Amniotic epithelial cell (primary cell): ENCODE measurements around the gene NOXO1.

ENCODE experiments used
- DNase-seq: peaks from one replicate; pipeline ENCODE4 v3.0.0-alpha.2; 2010; ENCODE audit warnings: low read depth

Gene NOXO1

DNA sequence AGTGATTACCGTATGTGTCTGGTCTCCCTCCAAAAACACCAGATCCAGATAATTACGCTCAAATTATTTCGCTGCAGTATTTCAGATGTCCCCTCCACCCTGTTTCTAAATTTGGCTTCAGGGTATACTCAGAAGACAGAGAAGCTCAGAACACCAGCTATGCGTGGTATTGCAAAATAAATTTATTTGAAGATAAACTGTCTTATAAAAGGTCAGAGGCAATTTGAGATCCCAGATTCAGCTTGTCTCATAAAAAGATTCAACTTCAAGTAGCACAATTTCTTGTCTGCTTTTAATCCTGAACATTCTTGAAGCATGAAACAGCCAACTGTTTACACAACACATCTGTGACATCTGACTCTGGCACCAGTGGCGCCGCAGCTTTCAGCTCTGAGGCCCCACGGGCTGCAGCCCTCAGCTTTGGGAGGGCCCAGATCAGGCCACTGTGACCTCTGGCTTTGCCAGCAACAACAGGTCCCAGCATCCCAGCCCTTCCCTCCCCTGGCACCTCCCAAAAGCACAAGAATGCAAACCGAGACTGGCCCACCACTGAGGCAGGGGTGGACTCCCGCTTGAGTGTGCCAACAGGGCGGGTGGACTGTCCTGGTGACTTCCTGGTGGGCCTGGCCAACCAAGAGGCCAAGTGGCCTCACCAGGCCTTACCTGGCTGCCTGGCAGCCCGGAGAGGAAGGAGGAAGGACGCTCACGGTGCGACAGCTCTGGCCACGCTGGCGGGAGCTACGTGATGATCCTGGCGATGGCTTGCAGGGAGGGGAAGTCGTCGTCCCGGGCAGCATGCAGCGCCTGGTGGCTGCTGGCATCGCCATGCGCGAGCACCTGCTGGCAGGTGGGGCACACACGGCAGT lies 16.5 kb upstream of the NOXO1 start:
- peak; percentile 53 for DNase-seq

DNA sequence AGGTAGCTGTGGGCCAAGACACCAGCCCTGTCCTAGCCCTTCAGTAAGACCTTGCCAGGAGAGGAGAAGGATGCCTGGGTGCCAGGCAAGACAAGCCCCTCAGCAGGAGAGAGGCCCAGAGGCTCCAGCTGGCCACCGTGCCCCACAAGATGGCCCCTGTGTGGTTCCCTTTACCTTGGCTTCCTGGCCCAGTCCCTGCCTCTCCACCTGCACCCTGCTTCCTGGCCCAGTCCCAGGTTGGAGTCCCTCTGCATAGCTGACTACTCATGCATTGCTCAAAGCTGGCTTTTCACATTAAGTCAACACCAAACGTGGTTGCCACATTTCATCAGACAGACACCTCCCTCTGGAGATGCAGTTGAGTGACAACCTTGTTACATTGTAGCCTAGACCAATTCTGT lies 12.5 kb upstream of the NOXO1 start:
- DNase-seq: peak; percentile 23

DNA sequence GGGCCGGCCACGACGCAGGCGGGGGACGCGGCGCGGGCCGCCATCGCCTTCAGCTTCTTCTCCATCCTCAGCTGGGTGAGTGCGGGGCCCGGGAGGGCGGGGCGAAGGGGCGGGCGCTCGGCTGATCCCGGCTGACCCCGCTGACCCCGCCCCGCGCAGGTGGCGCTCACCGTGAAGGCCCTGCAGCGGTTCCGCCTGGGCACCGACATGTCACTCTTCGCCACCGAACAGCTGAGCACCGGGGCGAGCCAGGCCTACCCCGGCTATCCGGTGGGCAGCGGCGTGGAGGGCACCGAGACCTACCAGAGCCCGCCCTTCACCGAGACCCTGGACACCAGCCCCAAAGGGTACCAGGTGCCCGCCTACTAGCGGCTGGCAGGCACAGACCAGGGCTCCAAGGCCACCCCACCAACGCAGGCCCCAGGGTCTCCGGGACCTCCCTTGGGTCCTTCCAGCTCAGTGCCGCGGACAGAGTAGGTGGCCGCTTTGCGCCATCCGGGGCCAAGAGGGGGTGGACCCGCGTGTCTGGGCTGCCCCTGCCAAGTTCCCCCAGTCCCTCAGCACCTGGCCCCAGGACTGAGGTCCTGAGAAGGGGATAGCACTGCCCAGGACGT lies 11.5 kb upstream of the NOXO1 start:
- DNase-seq: no peak

DNA sequence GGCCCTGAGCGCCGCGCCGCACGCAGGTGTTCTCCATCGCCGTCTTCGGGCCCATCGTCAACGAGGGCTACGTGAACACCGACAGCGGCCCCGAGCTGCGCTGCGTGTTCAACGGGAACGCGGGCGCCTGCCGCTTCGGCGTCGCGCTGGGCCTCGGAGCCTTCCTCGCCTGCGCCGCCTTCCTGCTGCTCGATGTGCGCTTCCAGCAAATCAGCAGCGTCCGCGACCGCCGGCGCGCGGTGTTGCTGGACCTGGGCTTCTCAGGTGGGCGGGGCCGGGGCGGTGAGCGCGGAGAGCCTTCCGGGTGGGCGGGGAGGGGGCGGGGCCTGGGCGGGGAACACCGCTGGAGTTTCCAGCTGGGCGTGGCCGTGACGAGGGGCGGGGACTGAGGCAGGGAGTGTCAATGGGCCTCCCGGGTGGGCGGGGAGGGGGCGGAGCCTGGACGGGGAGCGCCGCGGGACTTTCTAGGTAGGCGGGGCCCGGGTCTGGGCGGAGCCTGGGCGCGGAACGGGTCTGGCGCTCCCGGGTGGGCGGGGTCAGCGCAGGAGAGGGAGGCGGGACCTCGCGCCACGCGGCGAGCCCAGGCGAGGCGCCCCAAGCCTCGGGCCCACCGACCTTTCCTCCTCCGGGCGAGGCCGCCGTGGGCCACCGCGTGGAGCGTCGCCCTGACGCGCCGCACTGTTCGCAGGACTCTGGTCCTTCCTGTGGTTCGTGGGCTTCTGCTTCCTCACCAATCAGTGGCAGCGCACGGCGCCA lies 10.9 kb upstream of the NOXO1 start:
- DNase-seq: peak; percentile 83

DNA sequence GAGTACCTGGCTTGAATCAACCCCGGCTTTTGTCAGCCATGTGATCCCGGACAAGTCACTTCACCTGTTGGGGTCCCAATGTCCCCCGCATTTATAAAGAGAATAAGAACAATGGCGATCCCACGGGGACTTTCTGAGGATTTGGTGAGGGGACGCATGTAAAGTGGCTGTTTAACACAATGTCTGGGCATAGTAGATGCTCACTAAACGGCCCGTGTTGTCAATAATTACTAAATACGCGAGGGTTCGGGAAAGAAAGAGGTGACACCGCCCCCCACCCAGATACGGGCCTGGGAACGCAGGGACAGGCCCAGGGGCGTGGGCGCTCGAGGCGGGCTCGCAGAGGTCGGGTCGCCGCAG lies 10.3 kb upstream of the NOXO1 start:
- no peak for DNase-seq

DNA sequence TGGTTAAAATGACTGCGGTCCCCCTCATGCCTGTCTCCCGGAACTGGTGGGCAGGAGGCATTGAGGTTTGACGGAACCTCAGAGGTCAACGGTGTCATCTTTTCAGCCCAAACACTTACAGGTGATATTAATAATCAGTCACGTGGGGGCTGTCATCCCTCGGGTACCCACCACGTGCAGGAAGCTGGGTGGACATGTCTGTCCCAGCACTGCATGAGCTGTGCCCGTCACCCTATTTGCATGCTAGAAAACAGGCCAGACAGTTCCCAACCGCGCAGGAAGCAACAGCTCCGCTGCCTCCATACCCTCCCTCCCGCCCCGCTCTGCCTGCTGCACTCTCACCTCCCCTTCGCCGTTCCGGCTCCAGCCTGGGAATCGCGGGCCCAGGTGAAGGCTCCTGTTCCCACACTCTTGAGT lies 9.9 kb upstream of the NOXO1 start:
- DNase-seq: no peak

DNA sequence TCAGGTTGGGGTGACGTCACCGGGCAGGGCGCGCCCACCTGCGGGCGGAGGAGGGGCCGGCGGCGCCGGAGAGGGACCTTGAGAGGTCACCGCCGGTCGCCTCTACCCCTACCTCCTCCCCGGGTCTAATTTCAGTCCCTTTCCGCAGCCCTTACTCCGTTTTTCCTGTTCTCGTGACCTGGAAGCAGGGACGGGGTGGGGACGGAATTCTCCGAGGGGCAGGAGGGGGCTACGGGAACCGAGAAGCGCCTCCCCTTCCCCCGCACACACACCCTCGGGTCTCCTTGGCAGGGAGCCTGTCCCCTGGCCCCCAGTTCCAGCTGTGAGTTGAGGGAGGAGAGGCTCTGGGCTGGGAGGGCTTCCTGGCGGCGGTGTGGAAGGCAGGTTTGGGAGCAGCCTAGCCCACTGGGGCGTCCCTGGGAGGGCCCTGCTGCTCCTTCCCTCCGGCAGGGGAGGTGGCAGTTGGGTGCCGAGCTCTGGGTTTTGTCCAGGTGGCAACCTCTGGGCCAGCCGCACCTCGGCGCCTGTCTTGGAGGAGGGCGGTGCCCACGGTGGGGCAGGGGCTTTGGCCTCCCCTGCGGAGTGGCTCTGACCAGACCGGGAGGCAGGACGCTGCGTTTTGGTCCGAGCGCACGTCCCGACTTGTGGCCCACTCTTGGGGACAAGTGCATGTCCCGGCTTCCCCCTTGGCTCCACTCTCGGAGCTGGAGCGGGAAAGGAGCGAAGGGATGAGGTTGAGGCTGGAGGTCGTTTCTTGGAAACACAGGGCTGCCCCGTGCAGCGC lies 9.3 kb upstream of the NOXO1 start:
- DNase-seq: no peak

DNA sequence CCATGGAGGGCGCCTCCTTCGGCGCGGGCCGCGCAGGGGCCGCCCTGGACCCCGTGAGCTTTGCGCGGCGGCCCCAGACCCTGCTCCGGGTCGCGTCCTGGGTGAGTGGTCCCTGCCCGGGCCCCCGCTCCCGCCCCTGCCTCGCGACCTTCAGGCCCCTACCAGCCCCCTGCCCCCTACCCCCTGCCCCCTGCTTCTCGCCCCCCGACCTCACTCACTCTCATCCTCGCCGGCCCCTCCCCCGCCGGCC lies 8.8 kb upstream of the NOXO1 start:
- no peak for DNase-seq

DNA sequence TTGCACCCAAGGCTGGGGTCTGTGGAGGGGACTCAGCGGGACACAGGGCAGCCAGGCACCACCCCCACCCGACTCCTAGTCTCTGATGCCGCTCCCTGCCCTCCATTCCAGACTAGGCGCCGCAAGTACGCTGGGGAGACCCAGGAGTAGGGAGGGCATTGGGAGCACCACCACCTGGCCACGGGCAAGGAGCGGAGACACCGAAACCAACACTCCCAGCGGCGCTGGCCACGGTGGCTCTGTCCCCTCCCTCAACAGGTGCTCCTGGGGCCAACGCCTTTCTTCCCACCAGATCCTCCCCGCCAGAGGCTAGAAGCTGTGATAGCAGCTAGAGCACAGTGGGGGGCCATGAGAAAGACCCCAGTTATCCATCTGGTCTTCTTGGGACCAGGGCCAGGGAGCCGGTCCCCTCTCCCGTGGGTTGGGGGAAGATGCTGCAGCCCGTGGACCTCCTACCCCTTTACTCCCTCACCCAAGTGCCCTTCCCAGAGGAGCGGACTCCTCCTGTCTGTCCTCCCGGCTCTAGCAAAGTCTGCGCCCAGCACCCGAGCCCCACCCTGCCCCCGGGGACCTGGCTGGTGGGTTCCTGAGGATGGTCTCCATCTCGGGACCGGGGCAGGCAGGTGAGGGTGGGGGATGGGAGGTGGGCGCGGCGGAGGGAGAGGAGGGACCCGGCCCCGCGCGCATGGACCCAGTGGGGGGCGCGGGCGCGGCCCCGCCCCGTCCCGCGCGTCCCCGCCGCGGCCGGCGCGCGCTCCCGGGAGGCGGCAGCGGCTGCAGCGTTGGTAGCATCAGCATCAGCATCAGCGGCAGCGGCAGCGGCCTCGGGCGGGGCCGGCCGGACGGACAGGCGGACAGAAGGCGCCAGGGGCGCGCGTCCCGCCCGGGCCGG lies 8.2 kb upstream of the NOXO1 start, which contains the start of gene SYNGR3:
TSS of gene SYNGR3 (plus strand) at position 762 of the 892 bp plus-strand sequence. CDS start 133 bp downstream, outside the sequence.
- no peak for DNase-seq

DNA sequence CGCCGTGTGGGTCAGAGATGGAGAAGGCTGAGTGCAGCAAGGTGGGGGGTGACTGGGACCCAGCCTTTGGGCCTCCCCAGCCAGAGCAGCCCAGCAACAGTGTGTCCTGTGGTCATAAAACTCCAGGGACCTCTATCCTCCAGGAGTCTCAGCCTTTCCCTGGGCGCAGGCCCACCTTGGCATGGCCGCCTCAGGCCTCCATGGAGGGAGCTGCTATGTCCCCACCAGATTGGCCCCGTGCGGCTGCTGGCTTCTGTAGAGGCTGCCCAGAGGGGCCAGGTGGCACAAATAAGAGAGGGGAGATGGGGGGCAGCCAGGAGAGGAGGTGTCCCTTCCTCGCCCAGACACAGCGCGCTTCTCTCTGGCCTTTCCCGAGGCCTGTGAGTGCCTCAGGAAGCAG lies 5.9 kb upstream of the NOXO1 start:
- no peak for DNase-seq

DNA sequence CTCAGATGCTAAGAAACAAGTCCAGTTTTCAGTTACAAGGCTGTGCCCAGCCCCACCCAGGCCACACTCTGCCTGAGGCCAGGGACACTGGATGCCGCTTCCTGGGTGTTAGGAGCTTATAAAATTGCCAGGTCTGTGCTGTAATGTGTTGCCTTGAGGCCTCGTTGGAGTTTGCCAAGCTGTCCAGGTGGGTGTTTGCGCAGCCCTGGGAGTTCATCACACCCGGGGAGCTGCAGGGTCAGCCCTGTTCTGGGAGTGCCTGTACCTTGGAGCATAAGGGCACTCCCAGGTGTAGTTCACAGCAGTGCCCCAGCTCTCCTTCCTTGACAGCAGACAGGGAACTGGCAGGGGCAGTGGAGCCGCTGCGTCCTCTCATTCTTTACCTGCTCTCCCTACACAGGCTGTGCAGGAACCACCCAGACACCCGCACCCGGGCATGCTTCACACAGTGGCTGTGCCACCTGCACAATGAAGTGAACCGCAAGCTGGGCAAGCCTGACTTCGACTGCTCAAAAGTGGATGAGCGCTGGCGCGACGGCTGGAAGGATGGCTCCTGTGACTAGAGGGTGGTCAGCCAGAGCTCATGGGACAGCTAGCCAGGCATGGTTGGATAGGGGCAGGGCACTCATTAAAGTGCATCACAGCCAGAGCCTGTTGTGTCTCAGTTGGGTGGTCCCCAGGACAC lies 4.3 kb upstream of the NOXO1 start:
- no peak for DNase-seq

DNA sequence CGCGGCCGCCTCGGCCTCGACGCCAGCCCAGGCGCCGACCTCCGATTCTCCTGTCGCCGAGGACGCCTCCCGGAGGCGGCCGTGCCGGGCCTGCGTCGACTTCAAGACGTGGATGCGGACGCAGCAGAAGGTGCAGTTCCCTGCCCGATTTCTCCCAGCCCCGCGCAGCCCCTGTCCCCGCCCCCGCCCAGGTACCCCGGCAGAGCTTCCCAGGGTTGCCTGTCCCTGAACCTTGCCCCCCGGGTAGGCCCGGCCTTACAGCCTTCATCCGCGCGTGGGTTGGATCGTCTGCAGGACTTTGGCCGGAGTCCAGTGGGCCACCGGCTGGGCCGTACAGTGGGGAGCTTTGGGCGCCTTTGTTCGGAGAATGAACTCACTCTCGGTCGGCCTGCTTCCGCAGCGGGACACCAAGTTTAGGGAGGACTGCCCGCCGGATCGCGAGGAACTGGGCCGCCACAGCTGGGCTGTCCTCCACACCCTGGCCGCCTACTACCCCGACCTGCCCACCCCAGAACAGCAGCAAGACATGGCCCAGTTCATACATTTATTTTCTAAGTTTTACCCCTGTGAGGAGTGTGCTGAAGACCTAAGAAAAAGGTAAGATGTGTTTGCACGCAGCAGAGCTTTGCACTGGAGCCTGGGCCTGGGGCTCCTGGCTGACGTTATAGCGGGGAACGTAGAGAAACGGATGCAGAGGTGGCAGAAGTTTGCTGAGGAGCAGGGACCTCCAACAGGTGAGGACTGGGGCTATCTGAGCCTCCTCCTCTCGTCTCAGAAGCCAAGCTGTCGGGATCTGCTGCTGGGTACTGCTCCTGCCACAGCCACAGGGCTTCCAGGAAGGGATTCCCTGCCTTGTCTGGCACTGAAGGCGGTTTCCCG lies 3.3 kb upstream of the NOXO1 start:
- DNase-seq: peak; percentile 15

DNA sequence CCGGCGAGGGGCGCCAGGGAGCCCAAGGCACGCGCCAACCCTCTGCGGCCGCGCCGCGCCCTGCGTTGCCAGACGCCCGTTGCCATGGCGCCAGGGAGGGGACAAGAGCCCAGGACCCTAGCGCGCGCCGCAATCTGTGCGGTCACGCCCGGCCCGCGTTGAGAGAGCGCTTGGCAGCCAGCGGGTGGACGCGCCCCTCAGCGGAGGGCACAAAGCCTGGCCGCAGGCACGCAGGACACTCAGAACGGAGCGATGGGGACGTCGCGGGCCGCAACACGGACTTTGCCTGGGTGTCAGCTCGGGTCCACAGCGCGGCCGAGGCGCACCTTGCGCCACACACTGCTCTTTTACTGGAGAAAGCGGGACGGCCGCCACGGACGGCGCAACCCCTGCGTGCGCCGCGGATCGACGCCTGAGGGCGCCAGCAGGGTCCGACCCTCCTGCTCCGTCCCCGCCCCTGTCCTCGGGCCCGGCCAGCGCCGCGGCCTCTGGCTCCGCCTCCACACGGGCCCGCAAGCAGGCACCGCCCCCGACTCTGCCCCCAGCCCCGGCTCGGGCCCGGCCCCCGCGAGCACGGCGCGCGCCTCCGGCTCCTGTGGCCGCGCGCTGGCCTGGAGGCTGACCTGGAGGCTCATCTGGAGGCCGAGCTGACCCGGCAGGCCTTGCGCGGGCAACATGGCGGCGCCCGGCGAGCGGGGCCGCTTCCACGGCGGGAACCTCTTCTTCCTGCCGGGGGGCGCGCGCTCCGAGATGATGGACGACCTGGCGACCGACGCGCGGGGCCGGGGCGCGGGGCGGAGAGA lies 2.5 kb upstream of the NOXO1 start, which contains the start of gene GFER:
TSS of gene GFER (plus strand) at position 650 of the 803 bp plus-strand sequence. CDS start at position 676, 26 bp downstream.
- peak; percentile 89 for DNase-seq

DNA sequence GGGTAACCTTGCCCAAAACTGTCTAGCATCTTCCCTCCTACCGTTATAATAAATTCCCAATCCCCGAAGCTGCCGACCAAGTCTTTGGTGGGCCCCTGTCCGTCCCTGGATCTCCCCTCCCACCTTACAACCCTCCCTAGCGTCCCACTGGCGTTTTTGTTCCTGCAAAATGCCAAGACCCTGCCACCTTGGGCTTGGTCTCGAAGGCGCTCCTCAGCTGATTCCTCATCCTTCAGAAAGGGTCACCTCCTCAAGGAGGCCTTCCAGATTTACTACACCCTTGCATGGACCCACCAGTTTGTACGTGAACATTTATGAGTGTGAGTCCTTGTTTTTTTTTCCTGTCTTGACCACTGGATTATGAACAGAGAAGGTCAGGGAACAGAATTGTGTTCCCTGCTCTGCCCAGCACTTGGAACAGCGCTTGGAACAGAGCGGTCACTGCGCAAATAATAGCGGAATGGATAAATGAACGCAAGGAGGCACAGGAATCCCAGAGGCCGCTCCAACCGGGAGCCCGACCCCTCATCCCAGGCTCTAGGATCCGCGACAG lies 1.8 kb upstream of the NOXO1 start:
- DNase-seq: peak; percentile 8

DNA sequence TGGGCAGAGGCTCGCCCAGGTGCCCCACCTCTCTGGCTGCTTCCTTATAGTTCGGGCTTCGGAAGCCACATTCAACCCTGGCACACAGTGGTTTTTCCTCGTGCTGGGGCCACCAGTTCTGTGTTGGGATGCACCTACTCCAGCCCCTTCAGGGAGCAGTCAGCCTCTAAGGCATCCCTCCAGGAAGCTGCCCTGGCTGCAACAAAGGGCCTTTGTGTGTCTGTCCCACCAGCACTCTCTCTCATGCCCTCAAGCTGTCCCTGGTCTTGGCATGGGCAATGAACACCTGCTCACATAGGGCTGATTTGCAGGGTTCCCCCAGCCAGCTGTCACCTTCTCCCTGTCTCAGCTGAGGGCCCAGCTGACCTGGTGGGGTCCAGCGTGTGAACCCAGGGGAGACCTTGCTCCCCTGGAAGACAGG lies 754 bp upstream of the NOXO1 start:
- DNase-seq: no peak

DNA sequence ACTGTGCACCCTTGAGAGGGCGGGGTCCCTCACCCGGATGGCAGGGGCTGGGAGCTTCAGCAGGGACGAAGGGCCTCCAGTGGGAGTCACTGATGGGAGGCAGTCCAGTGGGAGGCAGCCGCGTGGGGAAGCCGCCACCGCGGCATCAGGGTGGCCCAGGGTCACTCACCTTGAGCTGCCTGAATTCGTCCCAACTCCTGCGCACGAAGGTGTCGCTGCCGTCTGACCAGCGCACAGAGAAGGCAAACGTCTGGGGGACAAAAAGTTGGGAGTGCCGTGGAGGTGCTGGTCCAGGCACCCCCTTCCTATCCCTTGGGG lies 540 bp downstream of the NOXO1 start:
- DNase-seq: no peak

DNA sequence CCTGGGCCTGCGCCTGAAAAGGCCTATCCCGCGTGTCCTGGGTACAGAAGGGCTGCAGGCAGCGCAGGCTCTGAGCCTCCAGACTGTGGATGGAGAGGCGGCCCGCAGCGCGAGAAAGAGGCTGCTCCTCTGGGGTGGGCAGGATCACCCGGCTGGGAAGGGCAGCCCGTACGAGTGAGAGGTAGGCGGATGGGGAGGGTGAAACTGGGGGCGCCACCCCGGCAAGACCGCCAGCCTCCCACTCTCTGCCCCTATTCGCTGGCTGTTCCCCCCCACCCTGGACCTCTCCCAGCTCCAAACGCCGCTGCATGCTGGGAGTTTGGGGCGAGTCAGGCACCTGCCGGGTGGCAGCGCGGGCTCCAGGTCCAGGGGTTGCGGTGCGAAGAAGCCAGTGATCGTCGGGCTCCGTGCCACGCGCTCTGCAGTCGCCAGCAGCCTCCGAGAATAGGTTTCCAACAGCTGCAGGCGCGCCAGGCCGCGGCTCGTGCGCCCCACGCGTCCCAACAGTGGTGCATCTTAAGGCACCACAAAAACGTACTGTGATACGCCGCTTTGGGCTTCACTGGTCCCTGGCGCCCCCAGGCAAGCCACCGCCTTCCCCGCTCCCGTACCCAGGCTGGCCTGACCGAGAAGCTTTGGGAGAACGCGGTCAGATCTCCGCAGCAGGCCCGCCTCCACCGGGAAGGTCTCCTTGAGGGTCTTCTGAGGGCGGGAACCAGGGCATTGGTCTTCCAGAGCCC lies 1.1 kb downstream of the NOXO1 start:
- DNase-seq: no peak
